A549 (cell line): ENCODE data around the gene TBX2. TPM values are rescaled to one million over a fixed set of nuclear protein-coding genes. Genes with fewer than 3 reads are reported as not detected.

ENCODE experiments used
- ATAC-seq, 2 experiments: fragments of 200-7000 bp in 1 of 2; fragments of >200 bp in 1 of 2; cut with Nextera tagmentation in 1 of 2; cut with Tn5 transposase in 1 of 2; 3 replicates each; pipeline versions ENCODE4 v1.8.0 to v1.9.1; 2018 to 2020; ENCODE audit warnings: mild to moderate bottlenecking in 1 of 2, moderate library complexity in 1 of 2
- CTCF ChIA-PET: fragments of 300-600 bp; sonication (Branson Sonifier 250); formaldehyde crosslinking; extraction: SDS; loops from one replicate; lab custom pipeline; 2021; ENCODE audit warnings: antibody characterized with exemption, inconsistent platforms; lab: Yijun Ruan, JAX
- POLR2A ChIA-PET: fragments of 350-600 bp; formaldehyde crosslinking; extraction: SDS; loops from one replicate; lab custom pipeline; 2021; ENCODE audit warnings: antibody characterized with exemption, inconsistent platforms; lab: Yijun Ruan, JAX
- DNase-seq, 2 experiments: peaks; one replicate each; pipeline versions ENCODE4 v3.0.0 to v3.0.0-alpha.2; 2011 to 2016; ENCODE audit warnings: low read depth in 1 of 2, low spot score in 1 of 2
- FAIRE-seq: peaks from 2 replicates; lab custom pipeline; 2011; peaks lifted over from hg19 to GRCh38; lab: Jason Lieb, UNC
- H3K27ac ChIP-seq, 2 experiments: fragments of >200 bp; sonication (Bioruptor Twin); formaldehyde crosslinking; 3 replicates each; pipeline ENCODE4 v1.5.1; 2016 to 2017
- H3K4me1 ChIP-seq: fragments of >200 bp; sonication (Bioruptor Twin); formaldehyde crosslinking; 3 replicates; pipeline ENCODE4 v1.6.1; 2016
- H3K4me2 ChIP-seq: fragments of >200 bp; sonication (Bioruptor Twin); formaldehyde crosslinking; 3 replicates; pipeline ENCODE4 v1.6.1; 2016
- H3K4me3 ChIP-seq: fragments of >200 bp; sonication (Bioruptor Twin); formaldehyde crosslinking; 3 replicates; pipeline ENCODE4 v1.5.1; 2016
- H3K9me3 ChIP-seq: fragments of >200 bp; sonication (Bioruptor Twin); formaldehyde crosslinking; 3 replicates; pipeline ENCODE4 v1.6.1; 2016
- CEBPB ChIP-seq, 2 experiments: fragments of >200 bp in 1 of 2; sonication (Bioruptor Twin) in 1 of 2; formaldehyde crosslinking in 1 of 2; IDR thresholded peaks; 2 replicates each; pipeline ENCODE4 v1.6.1; 2012 to 2016
- CHD2 ChIP-seq: fragments of 150-350 bp; IDR thresholded peaks from 2 replicates; pipeline ENCODE4 v1.6.1; 2014; ENCODE audit warnings: low read length; ENCODE audit not compliant: partially characterized antibody
- CHD4 ChIP-seq: fragments of 200-600 bp; sonication (generic); IDR thresholded peaks from 2 replicates; pipeline ENCODE4 v1.6.1; 2016; ENCODE audit warnings: antibody characterized with exemption, mild to moderate bottlenecking, borderline replicate concordance
- EP300 ChIP-seq, 2 experiments: fragments of >200 bp; sonication (Bioruptor Twin); formaldehyde crosslinking; IDR thresholded peaks; 2 replicates in 1 of 2; 3 replicates in 1 of 2; pipeline ENCODE4 v1.6.1; 2016 to 2017
- HMGXB4 ChIP-seq: fragments of 250-450 bp; sonication (Bioruptor Pico); IDR thresholded peaks from 2 replicates; pipeline ENCODE4 v1.5.0; 2021; ENCODE audit warnings: mild to moderate bottlenecking, moderate library complexity, borderline replicate concordance
- HOXA7 ChIP-seq: fragments of 250-450 bp; sonication (Bioruptor Pico); IDR thresholded peaks from 2 replicates; pipeline ENCODE4 v1.5.0; 2020; ENCODE audit warnings: mild to moderate bottlenecking, moderate library complexity
- KDM1A ChIP-seq: fragments of 200-600 bp; sonication (generic); IDR thresholded peaks from 2 replicates; pipeline ENCODE4 v1.6.1; 2016; ENCODE audit warnings: low read depth, mild to moderate bottlenecking
- MAZ ChIP-seq: fragments of 150-350 bp; IDR thresholded peaks from 2 replicates; pipeline ENCODE4 v1.6.1; 2014; ENCODE audit warnings: antibody characterized with exemption, low read depth, low read length, borderline replicate concordance
- NFE2L2 ChIP-seq: fragments of 150-350 bp; conservative IDR thresholded peaks from 2 replicates; pipeline ENCODE4 v1.6.1; 2014; ENCODE audit warnings: low read length
- POLR2A ChIP-seq: IDR thresholded peaks from 2 replicates; pipeline ENCODE4 v1.6.1; 2012; ENCODE audit warnings: mild to moderate bottlenecking, low read length
- RAD21 ChIP-seq, 2 experiments: fragments of >200 bp in 1 of 2; sonication (Bioruptor Twin) in 1 of 2; formaldehyde crosslinking in 1 of 2; IDR thresholded peaks in 1 of 2; conservative IDR thresholded peaks in 1 of 2; 2 replicates in 1 of 2; 3 replicates in 1 of 2; pipeline ENCODE4 v1.6.1; 2012 to 2018; ENCODE audit warnings: inconsistent platforms in 1 of 2
- RARB ChIP-seq: fragments of 250-450 bp; sonication (Bioruptor Pico); IDR thresholded peaks from 2 replicates; pipeline ENCODE4 v1.8.0; 2021; ENCODE audit warnings: mild to moderate bottlenecking, moderate library complexity
- RCOR1 ChIP-seq: fragments of 150-350 bp; IDR thresholded peaks from 2 replicates; pipeline ENCODE4 v1.6.1; 2014; ENCODE audit warnings: antibody characterized with exemption, low read length, low read depth
- SREBF2 ChIP-seq: fragments of 450-650 bp; IDR thresholded peaks from 2 replicates; pipeline ENCODE4 v1.6.1; 2014; ENCODE audit warnings: mild to moderate bottlenecking, moderate library complexity
- TP53 ChIP-seq: fragments of 250-450 bp; sonication (Bioruptor Pico); IDR thresholded peaks from 2 replicates; pipeline ENCODE4 v1.5.0; 2021; ENCODE audit warnings: mild to moderate bottlenecking, moderate library complexity
- ZC3H11A ChIP-seq: fragments of 450-650 bp; IDR thresholded peaks from 2 replicates; pipeline ENCODE4 v1.6.1; 2014; ENCODE audit warnings: antibody characterized with exemption, mild to moderate bottlenecking
- WGBS: methylation state at CpG from one replicate; pipeline ENCODE4 v1.1.6; 2017; ENCODE audit errors: missing lambda C conversion rate; 5-methylcytosine and 5-hydroxymethylcytosine counted together
- polyA plus RNA-seq, 4 experiments: library from polyadenylated mRNA; depleted of rRNA in 3 of 4; stranded (reverse); fragments of >200 nt; fragmentation: RNase III in 1 of 4; extraction: RNeasy Plus Mini Kit Qiagen cat#74134 plus additional on column Dnase treatment in 1 of 4; gene quantifications; 2 replicates in 3 of 4; 3 replicates in 1 of 4; pipeline ENCODE4 v1.2.3, GENCODE V29; 2011 to 2017
- TF ChIP-seq, protein P1 (sequence below): fragments of 200-600 bp; sonication (generic); IDR thresholded peaks from 2 replicates; pipeline ENCODE4 v1.6.1; 2016; ENCODE audit warnings: antibody characterized with exemption, mild to moderate bottlenecking, moderate library complexity

Gene TBX2
- polyA plus RNA-seq, 2 of the 4 experiments (the other 2 are of a cell fraction), result 0.71 to 2.3 TPM

DNA sequence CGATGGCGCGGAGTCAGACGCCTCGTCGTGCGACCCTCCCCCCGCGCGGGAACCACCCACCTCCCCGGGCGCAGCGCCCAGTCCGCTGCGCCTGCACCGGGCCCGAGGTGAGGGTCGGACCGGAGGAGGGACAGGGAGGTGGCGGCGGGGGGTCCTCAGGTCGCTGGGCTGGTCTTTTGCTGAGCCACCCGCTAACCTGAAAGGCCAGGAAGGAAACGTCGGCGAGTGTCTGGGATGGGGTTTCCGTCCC is 4.9 kb downstream of the TBX2 start:
- H3K4me2 ChIP-seq, result no peak overlapping the region
- FAIRE-seq (no peak), DNase-seq (no peak), ATAC-seq (no peak)
- no peaks in the 10 kb centered on the region for H3K9me3 ChIP-seq
- 97% methylated on average over 27 of the region's 27 CpGs for WGBS
- no peak overlapping the region for H3K4me3 ChIP-seq
- CTCF ChIA-PET, result interaction anchor here (0.8 to 7.0 kb wide), 4 partner anchors 7 to 433 kb away, joined by 3 to 67 read pairs (median 6); no protein-coding TSS in a partner anchor
- TF ChIP-seq CEBPB (IDR thresholded peaks at IDR 0.05), result no peak
- no peak for TF ChIP-seq NFE2L2
- TF ChIP-seq TP53 (CRISPR knock-in tag), result no peak
- POLR2A ChIA-PET, result no interaction called here
- H3K27ac ChIP-seq, result no peak overlapping the region
- peaks cover 7% of the 10 kb centered on the region; the same call in 2 of the 3 replicates for H3K4me1 ChIP-seq

- FAIRE-seq, result no peak
- TF ChIP-seq HMGXB4 (CRISPR knock-in tag) (no peak), NFE2L2 (no peak), ZC3H11A (no peak), TP53 (CRISPR knock-in tag) (no peak), RCOR1 (no peak), SREBF2 (no peak), CHD2 (no peak), MAZ (no peak), CHD4 (no peak), POLR2A (no peak)
- Histone ChIP-seq H3K4me1 (peaks cover 12% of the 10 kb centered on the region), H3K27ac (no peak overlapping the region), H3K4me3 (no peak overlapping the region), H3K9me3 (no peaks in the 10 kb centered on the region), H3K4me2 (no peak overlapping the region)
- DNase-seq, result no peak
- ChIA-PET CTCF (interaction anchor here (0.6 to 7.0 kb wide), 5 partner anchors 7 to 434 kb away, joined by 3 to 67 read pairs (median 3); no protein-coding TSS in a partner anchor), POLR2A (no interaction called here)
- ATAC-seq, result no peak
- 95% methylated on average over 71 of the region's 71 CpGs for WGBS
These were observed 5.5 kb downstream of the TBX2 start for GRCh38 chr17:61404913-61405685.

DNA sequence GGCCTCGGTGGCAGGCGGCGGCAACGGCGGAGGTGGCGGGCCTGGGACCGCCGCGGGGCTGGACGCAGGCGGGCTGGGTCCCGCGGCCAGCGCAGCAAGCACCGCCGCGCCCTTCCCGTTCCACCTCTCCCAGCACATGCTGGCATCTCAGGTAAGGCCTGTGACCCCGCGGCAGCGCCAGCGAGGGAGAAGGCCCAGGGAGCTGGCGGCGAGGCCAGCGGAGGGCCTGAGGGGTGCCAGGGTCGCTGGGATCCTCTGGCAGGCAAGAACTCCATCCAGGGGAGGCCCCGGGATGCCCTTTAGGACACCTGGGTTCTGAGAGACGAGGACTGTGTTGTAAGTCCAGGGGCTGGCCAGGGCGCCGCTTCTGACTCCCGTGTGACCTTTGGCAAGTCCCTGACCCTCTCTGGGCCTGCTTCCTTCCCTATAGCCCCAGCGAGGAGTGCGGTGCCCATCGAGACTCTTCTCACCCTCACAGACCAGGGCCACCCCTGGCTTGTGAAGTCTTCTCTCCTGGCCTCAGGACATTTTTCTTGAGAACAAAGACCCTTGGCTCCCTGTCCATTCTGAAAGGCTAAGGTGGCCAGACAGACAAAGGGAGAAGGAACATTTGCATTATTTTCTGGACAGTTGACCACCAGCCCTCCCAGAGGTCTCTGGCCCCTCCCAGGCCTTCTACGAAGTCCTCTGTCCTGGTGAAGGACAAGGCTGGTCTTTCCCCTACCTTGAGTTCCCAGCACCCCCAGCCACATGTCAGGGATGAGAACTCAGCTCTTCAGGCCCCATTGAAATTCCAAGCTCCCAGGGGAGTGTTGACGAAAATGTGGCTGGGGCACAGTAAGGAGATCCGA is 6.3 kb downstream of the TBX2 start:
- ChIA-PET POLR2A (no interaction called here), CTCF (interaction anchor here (0.6 to 1.7 kb wide), 4 partner anchors 144 to 685 kb away, joined by 3 to 5 read pairs (median 4); no protein-coding TSS in a partner anchor)
- ATAC-seq, result no peak

GRCh38 chr17:61406537-61406845 is 6.8 kb downstream of the TBX2 start:
- Histone ChIP-seq H3K4me1 (peaks cover 4% of the 10 kb centered on the region; the same call in 2 of the 3 replicates), H3K9me3 (no peaks in the 10 kb centered on the region), H3K4me3 (no peak overlapping the region), H3K4me2 (no peak overlapping the region), H3K27ac (no peak overlapping the region)
- TF ChIP-seq HOXA7 (CRISPR knock-in tag) (no peak), KDM1A (no peak), CHD4 (no peak), RAD21 (conservative IDR thresholded peaks at IDR 0.05 in 1 of 2, IDR thresholded peaks at IDR 0.05 in 1 of 2) (no peak)
- TF ChIP-seq, protein P1, sequence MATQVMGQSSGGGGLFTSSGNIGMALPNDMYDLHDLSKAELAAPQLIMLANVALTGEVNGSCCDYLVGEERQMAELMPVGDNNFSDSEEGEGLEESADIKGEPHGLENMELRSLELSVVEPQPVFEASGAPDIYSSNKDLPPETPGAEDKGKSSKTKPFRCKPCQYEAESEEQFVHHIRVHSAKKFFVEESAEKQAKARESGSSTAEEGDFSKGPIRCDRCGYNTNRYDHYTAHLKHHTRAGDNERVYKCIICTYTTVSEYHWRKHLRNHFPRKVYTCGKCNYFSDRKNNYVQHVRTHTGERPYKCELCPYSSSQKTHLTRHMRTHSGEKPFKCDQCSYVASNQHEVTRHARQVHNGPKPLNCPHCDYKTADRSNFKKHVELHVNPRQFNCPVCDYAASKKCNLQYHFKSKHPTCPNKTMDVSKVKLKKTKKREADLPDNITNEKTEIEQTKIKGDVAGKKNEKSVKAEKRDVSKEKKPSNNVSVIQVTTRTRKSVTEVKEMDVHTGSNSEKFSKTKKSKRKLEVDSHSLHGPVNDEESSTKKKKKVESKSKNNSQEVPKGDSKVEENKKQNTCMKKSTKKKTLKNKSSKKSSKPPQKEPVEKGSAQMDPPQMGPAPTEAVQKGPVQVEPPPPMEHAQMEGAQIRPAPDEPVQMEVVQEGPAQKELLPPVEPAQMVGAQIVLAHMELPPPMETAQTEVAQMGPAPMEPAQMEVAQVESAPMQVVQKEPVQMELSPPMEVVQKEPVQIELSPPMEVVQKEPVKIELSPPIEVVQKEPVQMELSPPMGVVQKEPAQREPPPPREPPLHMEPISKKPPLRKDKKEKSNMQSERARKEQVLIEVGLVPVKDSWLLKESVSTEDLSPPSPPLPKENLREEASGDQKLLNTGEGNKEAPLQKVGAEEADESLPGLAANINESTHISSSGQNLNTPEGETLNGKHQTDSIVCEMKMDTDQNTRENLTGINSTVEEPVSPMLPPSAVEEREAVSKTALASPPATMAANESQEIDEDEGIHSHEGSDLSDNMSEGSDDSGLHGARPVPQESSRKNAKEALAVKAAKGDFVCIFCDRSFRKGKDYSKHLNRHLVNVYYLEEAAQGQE, result no peak
- ATAC-seq (no peak), FAIRE-seq (no peak), DNase-seq (no peak)
- 20% methylated on average over 1 of the region's 1 CpG for WGBS
- POLR2A ChIA-PET, result no interaction called here
- CTCF ChIA-PET, result interaction anchor here (1.3 to 1.7 kb wide), 3 partner anchors 144 to 686 kb away, joined by 3 to 5 read pairs (median 4); no protein-coding TSS in a partner anchor

More for the DNA sequence above, 6.3 kb downstream of the TBX2 start:
- no peak overlapping the region for H3K4me2 ChIP-seq
- 94% methylated on average over 36 of the region's 37 CpGs for WGBS
- DNase-seq (no peak), FAIRE-seq (no peak)
- no peak overlapping the region for H3K4me3 ChIP-seq
- no peak overlapping the region for H3K27ac ChIP-seq
- no peaks in the 10 kb centered on the region for H3K9me3 ChIP-seq
- peaks cover 8% of the 10 kb centered on the region for H3K4me1 ChIP-seq
- TF ChIP-seq RARB (no peak), EP300 (IDR thresholded peaks at IDR 0.05) (no peak)
- TF ChIP-seq, all 56 proteins: peak for 0
